OCI-LY1 (cell line): ENCODE data around the gene GABPA.
A peak's percentile ranks its signal among the peaks of the same experiment; 100 is the strongest.

ENCODE experiments used
- H2AFZ ChIP-seq: fragments of 200-600 bp; sonication (generic), shearing (Covaris generic); 2 replicates; pipeline ENCODE4 v1.6.0; 2014; ENCODE audit warnings: antibody characterized with exemption, mild to moderate bottlenecking, low read length
- H3F3A ChIP-seq: fragments of 200-600 bp; sonication (generic), shearing (Covaris generic); 2 replicates; pipeline ENCODE4 v1.6.0; 2014; ENCODE audit warnings: mild to moderate bottlenecking, antibody characterized with exemption, low read length, moderate library complexity; ENCODE audit not compliant: insufficient read depth
- H3K27ac ChIP-seq: fragments of 200-600 bp; sonication (generic); 2 replicates; pipeline ENCODE4 v1.5.1; 2014; ENCODE audit warnings: low read length, mixed run types, mild to moderate bottlenecking, low read depth; ENCODE audit not compliant: poor library complexity, severe bottlenecking
- H3K27me3 ChIP-seq: fragments of 200-600 bp; sonication (generic); 2 replicates; pipeline ENCODE4 v1.6.0; 2014; ENCODE audit warnings: antibody characterized with exemption, mild to moderate bottlenecking, low read length, moderate library complexity; ENCODE audit not compliant: insufficient read depth
- H3K36me3 ChIP-seq: fragments of 200-600 bp; sonication (generic); 2 replicates; pipeline ENCODE4 v1.6.1; 2014; ENCODE audit warnings: mild to moderate bottlenecking, antibody characterized with exemption, low read length, moderate library complexity, mixed read lengths; ENCODE audit not compliant: insufficient read depth
- H3K4me1 ChIP-seq: fragments of 200-600 bp; sonication (generic); 2 replicates; pipeline ENCODE4 v1.5.1; 2014; ENCODE audit warnings: mild to moderate bottlenecking, low read length, moderate library complexity; ENCODE audit not compliant: insufficient read depth, severe bottlenecking
- H3K4me2 ChIP-seq: fragments of 200-600 bp; sonication (generic), shearing (Covaris generic); 2 replicates; pipeline ENCODE4 v1.6.1; 2014; ENCODE audit warnings: low read length
- H3K4me3 ChIP-seq: fragments of 200-600 bp; sonication (generic); 2 replicates; pipeline ENCODE4 v1.5.1; 2014; ENCODE audit warnings: low read length, low read depth, mild to moderate bottlenecking, mixed read lengths; ENCODE audit not compliant: poor library complexity, severe bottlenecking
- H3K79me2 ChIP-seq: fragments of 200-600 bp; shearing (Covaris generic); 2 replicates; pipeline ENCODE4 v1.6.1; 2016; ENCODE audit warnings: mixed run types, low read length, mixed read lengths; ENCODE audit not compliant: insufficient read depth
- H3K9ac ChIP-seq: fragments of 200-600 bp; sonication (generic), shearing (Covaris generic); 2 replicates; pipeline ENCODE4 v1.6.1; 2014; ENCODE audit warnings: mild to moderate bottlenecking, low read length, mixed read lengths
- H3K9me2 ChIP-seq: fragments of 200-600 bp; sonication (generic), shearing (Covaris generic); 2 replicates; pipeline ENCODE4 v1.6.1; 2014; ENCODE audit warnings: low read depth, mild to moderate bottlenecking, low read length, mixed read lengths
- H3K9me3 ChIP-seq: fragments of 200-600 bp; shearing (Covaris generic); 2 replicates; pipeline ENCODE4 v1.6.1; 2014; ENCODE audit warnings: low read length, mixed read lengths
- H4K20me1 ChIP-seq: fragments of 200-600 bp; sonication (generic), shearing (Covaris generic); 2 replicates; pipeline ENCODE4 v1.6.0; 2016; ENCODE audit warnings: mild to moderate bottlenecking, low read length; ENCODE audit not compliant: insufficient read depth
- CTCF ChIP-seq: fragments of 200-600 bp; sonication (generic), shearing (Covaris generic); IDR thresholded peaks from 2 replicates; pipeline ENCODE4 v1.5.1; 2017; ENCODE audit warnings: mild to moderate bottlenecking, antibody characterized with exemption, low read length, moderate library complexity, mixed read lengths
- EZH2 ChIP-seq: fragments of 200-600 bp; sonication (generic), shearing (Covaris generic); IDR thresholded peaks from 2 replicates; pipeline ENCODE4 v1.8.0; 2017; ENCODE audit warnings: borderline replicate concordance, mixed run types, mild to moderate bottlenecking, antibody characterized with exemption, low read length, moderate library complexity, mixed read lengths

GABPA gene

DNA sequence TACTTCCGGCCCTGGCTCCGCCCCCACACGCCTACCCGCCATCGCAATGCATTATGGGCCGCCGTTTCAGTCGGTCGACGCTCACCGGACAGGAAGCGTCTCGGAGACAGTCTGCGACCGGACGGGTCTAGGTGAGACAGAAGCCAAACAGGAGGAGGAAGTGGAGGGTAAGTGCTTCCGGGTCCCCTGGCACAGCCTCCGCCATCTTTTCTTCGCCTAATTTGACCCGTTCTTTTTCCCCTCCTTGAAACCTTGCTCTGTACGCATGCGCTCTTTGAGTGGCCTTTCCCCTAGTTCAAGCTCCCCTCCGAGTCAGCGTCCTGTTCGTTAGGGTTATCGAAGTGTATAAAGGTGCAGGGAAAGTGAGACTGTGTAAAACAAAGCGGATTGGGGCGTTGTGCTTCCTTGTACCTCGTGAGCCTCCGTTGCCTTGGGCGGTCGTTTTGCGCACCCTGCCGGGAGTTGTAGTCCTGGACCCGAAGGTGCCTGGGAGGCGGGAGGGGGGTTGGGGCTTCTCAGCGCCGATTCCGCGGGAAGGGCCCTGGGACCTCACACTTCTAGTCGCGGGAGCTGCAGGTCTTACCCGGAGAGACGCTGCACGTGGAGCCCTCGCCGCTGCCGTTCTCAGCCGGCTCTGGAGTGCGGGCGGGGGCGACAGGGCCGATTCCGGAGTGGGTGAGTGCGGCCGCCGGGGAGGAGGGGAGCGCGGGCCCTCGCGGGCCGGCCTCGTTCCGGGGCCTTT lies at the start of gene GABPA, which contains the start of gene ATP5PF:
Gene GABPA, plus strand, starts transcription at position 69 of the 742 bp plus-strand sequence. CDS start 6,627 bp downstream, outside the sequence.
Gene ATP5PF, minus strand, starts transcription at position 1 of the 742 bp plus-strand sequence. CDS start 5,110 bp downstream, outside the sequence.
- Histone ChIP-seq H3K27ac (peak within 1 kb of the TSS; percentile 94), H3K79me2 (peaks cover 74% of the 10 kb centered on the region), H3K9ac (peak within 1 kb of the TSS; percentile 99), H4K20me1 (no peaks in the 10 kb centered on the region), H3K4me2 (peak within 1 kb of the TSS; percentile 97), H3K9me2 (no peaks in the 10 kb centered on the region), H3K27me3 (no peaks in the 10 kb centered on the region), H3F3A (0 out of 2 replicates have a peak, but pooled peaks cover 2% of the 10 kb centered on the region), H3K36me3 (peaks cover 9% of the 10 kb centered on the region), H3K4me3 (peak within 1 kb of the TSS; percentile 97), H2AFZ (0 out of 2 replicates have a peak within 1 kb of the TSS, but pooled peaks have one; percentile 57), H3K4me1 (peaks cover 57% of the 10 kb centered on the region), H3K9me3 (no peaks in the 10 kb centered on the region)
- TF ChIP-seq EZH2 (no peak), CTCF (no peak)

DNA sequence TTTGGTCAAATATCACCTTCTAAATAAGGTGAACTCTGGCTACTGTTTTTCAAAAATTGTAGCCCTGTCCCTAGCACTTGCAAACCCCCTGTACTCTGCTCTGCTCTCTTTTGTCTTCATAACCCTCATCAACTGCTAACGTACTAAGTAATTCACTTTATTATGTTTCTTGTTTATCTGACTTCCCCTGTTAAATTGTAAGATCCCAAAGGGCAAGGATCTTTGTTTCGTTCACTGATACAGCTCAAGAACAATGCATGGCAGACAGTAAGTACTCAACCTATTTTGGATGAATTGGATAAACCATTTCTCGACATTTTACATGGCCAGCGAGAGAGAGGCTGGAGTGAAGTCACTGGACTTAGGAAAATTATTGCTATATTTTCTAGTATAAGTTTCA lies 47.0 kb upstream of the GABPA start:
- Histone ChIP-seq H3K27ac (no peak overlapping the region), H3K4me3 (no peak overlapping the region), H4K20me1 (no peaks in the 10 kb centered on the region), H3K4me1 (no peaks in the 10 kb centered on the region), H3K79me2 (no peaks in the 10 kb centered on the region), H3K9ac (no peak overlapping the region), H3K4me2 (no peak overlapping the region), H3K27me3 (no peaks in the 10 kb centered on the region), H3K36me3 (no peaks in the 10 kb centered on the region), H3F3A (no peaks in the 10 kb centered on the region), H2AFZ (no peak overlapping the region), H3K9me2 (no peaks in the 10 kb centered on the region), H3K9me3 (no peaks in the 10 kb centered on the region)
- TF ChIP-seq EZH2 (no peak), CTCF (no peak)

DNA sequence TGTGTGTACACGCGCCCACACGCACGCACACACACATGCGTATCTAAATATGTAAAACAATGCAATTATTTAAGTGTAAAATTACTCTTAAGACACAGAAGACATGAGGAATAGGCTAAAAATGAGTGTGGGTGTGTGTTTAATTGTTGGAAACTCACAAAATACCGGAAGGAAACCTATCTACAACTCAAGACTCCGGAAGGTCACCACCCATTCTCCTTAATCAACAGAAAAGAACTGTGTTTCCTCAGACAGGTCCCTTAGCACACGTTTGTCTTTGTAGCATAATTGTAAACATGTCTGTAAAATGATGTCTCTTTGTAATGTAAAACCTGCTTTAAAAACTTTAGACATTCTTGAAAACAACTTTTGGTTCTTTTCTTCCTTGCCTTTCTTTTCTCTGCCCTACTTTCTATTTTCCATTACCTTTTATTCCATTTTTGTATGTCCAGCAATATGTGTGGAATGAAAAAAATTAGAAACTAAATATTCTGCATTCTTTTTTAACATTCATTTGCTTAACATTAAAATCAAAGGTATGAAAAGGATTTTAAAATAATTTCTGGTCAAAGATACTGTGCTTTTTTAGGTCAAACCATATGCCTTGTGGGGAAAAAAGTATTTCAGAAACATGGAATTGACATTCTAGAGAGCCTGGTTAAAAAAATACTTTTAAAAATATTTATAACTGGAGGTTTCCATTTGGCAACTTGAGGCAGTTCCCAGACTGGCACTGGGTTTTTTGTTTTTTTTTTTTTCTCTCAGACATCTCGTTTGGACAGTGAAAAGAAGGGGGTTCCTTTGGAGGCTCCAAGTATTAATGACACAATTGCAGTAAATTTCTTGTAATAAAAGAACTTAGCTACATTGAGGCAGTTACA lies 46.3 kb upstream of the GABPA start:
- H3K9me2 ChIP-seq: no peaks in the 10 kb centered on the region
- H3K36me3 ChIP-seq: no peaks in the 10 kb centered on the region
- no peaks in the 10 kb centered on the region for H3F3A ChIP-seq
- H3K4me2 ChIP-seq: no peak overlapping the region
- TF ChIP-seq EZH2 (no peak), CTCF (no peak)
- H3K9ac ChIP-seq: no peak overlapping the region
- no peak overlapping the region for H3K4me3 ChIP-seq
- H3K27ac ChIP-seq: no peak overlapping the region
- H4K20me1 ChIP-seq: no peaks in the 10 kb centered on the region
- H3K4me1 ChIP-seq: no peaks in the 10 kb centered on the region
- no peaks in the 10 kb centered on the region for H3K9me3 ChIP-seq
- no peaks in the 10 kb centered on the region for H3K27me3 ChIP-seq
- H3K79me2 ChIP-seq: no peaks in the 10 kb centered on the region
- H2AFZ ChIP-seq: no peak overlapping the region
